Adrenal gland (tissue), 5 donors: ENCODE results near the gene CDH3.

Source experiments
- POLR2A ChIP-seq, 2 donors: fragments of 450-650 bp; IDR thresholded peaks; one replicate each; pipeline ENCODE4 v1.6.1; 2017; ENCODE audit warnings: antibody characterized with exemption in 2 of 2, mild to moderate bottlenecking in 2 of 2, moderate library complexity in 1 of 2
- TF ChIP-seq, protein P1 (sequence below), 6 experiments: fragments of 450-650 bp in 4 of 6; fragments of 200-600 bp in 2 of 6; sonication (generic) in 1 of 6; IDR thresholded peaks; 1 replicate in 5 of 6; 2 replicates in 1 of 6; pipeline versions ENCODE4 v1.5.1 to v1.8.0; 2016 to 2021; ENCODE audit warnings: antibody characterized with exemption in 6 of 6, mild to moderate bottlenecking in 2 of 6, moderate library complexity in 1 of 6
- donor health status: DM: no; HTN: no; CAD: no.

DNA sequence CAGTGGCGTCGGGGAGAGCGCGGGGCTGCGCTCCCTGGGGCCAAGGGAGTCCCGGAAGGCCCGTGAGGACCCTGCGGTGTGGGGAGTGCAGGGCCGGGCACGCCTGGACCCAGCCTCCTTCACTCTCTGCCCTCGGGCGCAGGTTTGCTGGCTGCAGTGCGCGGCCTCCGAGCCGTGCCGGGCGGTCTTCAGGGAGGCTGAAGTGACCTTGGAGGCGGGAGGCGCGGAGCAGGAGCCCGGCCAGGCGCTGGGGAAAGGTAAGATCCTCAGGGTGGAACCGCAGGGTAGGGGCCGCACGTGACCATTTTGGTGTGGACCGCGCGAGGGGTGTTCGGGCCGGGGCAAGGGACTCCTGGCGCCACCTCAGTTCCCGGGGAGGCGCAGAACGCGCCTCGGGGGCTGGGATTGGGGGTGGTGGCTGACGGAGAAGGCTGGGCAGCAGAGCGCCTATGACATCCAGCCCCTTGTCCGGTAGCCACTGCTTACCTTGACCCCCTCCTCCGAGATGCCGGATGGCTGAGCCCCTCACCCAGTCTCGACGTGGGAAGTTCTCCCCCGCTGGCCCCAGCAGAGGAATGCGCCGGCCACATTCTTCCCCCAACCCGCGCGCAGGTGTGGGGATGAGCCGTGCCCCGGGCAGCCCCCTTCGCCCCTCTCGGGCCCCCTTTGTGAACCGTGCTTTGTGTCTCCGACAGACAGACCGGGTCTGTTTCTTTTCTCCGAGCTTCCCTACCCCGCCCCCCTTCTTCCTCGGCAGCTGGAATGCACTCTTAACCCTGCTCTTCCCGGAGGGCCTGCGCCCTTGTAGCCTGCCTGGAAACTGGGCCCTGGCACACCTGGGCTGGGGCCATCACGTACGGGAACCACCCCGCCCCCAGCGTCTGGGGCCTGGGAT is 631 bp downstream of the CDH3 start:
- no peak for TF ChIP-seq POLR2A (IDR thresholded peaks at IDR 0.05)
- TF ChIP-seq, protein P1, sequence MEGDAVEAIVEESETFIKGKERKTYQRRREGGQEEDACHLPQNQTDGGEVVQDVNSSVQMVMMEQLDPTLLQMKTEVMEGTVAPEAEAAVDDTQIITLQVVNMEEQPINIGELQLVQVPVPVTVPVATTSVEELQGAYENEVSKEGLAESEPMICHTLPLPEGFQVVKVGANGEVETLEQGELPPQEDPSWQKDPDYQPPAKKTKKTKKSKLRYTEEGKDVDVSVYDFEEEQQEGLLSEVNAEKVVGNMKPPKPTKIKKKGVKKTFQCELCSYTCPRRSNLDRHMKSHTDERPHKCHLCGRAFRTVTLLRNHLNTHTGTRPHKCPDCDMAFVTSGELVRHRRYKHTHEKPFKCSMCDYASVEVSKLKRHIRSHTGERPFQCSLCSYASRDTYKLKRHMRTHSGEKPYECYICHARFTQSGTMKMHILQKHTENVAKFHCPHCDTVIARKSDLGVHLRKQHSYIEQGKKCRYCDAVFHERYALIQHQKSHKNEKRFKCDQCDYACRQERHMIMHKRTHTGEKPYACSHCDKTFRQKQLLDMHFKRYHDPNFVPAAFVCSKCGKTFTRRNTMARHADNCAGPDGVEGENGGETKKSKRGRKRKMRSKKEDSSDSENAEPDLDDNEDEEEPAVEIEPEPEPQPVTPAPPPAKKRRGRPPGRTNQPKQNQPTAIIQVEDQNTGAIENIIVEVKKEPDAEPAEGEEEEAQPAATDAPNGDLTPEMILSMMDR (IDR thresholded peaks at IDR 0.05) = no peak
